ENCODE results near the gene PPP1R12C.

PPP1R12C gene

DNA sequence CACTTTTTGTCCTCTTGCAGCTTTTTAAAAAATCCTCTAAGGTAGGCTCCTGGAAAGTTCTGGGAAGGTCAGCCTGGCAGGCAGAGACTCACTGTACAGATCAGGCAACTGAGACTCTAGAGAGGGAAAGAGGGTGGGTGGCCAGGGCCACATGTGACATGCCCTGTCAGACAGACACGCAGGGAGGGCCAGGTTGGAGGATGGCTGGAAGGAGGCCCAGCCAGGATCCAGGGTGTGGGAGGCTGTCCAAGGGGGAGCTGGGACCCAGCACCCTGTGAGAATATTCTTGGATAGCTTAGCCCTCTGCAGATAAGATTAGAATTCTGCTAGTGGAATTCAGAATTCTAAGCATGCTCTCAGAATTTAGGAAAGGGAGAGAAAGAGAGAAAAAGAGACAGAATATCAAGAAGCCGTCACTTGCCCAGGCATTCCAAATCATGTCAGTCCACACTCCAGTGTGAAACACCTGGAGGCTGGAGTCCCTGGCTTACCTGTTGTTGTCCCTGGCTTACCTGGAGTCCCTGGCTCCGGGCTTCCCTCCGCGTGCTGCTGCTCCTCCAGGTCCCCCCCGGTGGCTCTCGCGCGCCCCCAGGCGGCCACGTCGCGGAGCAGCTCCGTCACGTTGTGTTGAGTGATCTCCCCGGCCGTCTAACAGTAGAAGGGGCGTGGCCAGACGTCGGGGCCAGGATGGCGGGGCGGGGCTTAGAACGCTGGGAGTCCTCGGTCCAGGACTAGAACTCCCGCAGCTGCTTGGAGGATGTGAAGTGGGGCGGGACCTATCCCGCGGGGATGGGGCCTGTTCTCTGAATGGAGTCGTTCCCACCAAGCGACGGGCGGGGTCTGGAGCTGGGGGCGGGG is 42.9 kb upstream of the PPP1R12C start:
- no peak overlapping the region for H3K4me3 ChIP-seq (ENCODE audit: low read depth in 1 of 2, low read length in 1 of 2)
- TF ChIP-seq, protein P1, sequence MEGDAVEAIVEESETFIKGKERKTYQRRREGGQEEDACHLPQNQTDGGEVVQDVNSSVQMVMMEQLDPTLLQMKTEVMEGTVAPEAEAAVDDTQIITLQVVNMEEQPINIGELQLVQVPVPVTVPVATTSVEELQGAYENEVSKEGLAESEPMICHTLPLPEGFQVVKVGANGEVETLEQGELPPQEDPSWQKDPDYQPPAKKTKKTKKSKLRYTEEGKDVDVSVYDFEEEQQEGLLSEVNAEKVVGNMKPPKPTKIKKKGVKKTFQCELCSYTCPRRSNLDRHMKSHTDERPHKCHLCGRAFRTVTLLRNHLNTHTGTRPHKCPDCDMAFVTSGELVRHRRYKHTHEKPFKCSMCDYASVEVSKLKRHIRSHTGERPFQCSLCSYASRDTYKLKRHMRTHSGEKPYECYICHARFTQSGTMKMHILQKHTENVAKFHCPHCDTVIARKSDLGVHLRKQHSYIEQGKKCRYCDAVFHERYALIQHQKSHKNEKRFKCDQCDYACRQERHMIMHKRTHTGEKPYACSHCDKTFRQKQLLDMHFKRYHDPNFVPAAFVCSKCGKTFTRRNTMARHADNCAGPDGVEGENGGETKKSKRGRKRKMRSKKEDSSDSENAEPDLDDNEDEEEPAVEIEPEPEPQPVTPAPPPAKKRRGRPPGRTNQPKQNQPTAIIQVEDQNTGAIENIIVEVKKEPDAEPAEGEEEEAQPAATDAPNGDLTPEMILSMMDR (IDR thresholded peaks at IDR 0.05) = peak; percentile 71
- no peaks in the 10 kb centered on the region for H3K4me1 ChIP-seq (ENCODE audit: control insufficient read depth in 1 of 2, insufficient read depth in 1 of 2, low read depth in 1 of 2, low read length in 1 of 2)
- H3K27me3 ChIP-seq = peaks cover 98% of the 10 kb centered on the region
- no peak overlapping the region for H3K27ac ChIP-seq
- H3K36me3 ChIP-seq = no peaks in the 10 kb centered on the region
- H3K9me3 ChIP-seq = no peaks in the 10 kb centered on the region

DNA sequence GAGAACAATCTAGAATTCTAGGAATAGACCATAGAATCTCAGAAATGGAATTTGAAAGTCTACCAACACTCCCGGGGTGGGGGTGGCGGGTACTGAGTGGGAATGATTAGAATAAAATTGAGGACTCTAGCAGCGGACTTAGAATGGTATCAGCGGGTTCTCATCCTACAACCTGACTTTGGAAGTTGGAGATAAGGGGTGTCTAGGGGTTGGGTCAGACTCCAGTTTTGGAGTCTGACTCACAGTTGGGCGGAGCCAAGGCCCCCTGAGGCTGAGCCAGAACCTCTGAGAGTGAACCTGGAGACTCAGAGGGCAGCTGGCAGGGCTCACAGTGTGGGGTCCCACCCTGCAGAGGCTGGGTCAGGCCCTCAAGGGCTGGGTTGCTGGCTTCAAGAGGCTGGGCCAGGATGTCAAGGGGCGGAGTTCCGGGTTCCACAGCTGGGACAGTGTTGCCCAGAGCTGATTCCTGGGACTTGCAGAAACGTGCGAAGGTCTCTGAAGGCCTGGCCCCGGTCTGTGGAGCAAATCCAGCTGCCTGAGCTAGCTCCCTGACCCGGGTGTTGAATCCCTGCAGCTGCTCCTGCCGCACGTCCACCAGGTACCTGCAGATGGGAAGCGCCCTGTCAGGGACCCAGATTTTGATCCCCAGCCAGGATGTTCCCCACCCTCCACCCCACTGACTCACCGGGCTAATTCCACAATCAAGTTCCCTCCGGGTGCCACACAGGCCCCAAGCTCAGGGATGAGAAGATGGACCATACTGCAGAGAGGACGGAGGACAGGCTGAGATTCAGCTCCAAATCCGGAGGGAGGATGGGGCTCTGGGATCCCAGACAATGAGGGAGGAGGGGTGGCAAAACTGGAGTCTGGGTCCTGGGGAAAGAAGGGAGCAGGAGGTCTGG is 41.7 kb upstream of the PPP1R12C start:
- Histone ChIP-seq H3K27ac (no peak overlapping the region), H3K36me3 (no peaks in the 10 kb centered on the region), H3K4me3 (ENCODE audit: low read depth in 1 of 2, low read length in 1 of 2) (no peak overlapping the region), H3K27me3 (peaks cover 95% of the 10 kb centered on the region), H3K4me1 (ENCODE audit: control insufficient read depth in 1 of 2, insufficient read depth in 1 of 2, low read depth in 1 of 2, low read length in 1 of 2) (no peaks in the 10 kb centered on the region), H3K9me3 (no peaks in the 10 kb centered on the region)
- TF ChIP-seq, protein P1 (IDR thresholded peaks at IDR 0.05) = no peak

DNA sequence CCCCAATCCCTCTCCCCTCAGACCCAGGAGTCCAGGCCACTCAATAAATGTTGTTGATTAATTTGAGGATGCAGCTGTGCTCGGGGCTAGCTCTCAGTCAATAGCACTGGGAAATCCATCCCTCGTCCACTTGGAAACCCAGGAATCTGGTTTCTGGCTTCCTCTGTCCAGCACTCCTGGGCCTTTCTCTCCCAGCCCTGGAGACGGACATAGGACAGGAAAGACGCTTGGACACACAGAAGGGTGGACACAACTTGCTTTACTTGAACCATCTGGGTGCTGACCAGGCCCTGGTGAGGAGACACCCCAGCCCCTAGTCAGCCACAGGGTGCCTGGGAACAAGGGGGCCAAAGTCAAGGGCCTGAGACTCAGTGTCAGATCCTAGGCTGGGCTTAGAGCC is 41.0 kb upstream of the PPP1R12C start:
- Histone ChIP-seq H3K27ac (no peak overlapping the region), H3K36me3 (no peaks in the 10 kb centered on the region), H3K4me1 (ENCODE audit: control insufficient read depth in 1 of 2, insufficient read depth in 1 of 2, low read depth in 1 of 2, low read length in 1 of 2) (no peaks in the 10 kb centered on the region), H3K27me3 (peaks cover 93% of the 10 kb centered on the region), H3K9me3 (no peaks in the 10 kb centered on the region), H3K4me3 (ENCODE audit: low read depth in 1 of 2, low read length in 1 of 2) (no peak overlapping the region)
- TF ChIP-seq, protein P1 (IDR thresholded peaks at IDR 0.05) = no peak

DNA sequence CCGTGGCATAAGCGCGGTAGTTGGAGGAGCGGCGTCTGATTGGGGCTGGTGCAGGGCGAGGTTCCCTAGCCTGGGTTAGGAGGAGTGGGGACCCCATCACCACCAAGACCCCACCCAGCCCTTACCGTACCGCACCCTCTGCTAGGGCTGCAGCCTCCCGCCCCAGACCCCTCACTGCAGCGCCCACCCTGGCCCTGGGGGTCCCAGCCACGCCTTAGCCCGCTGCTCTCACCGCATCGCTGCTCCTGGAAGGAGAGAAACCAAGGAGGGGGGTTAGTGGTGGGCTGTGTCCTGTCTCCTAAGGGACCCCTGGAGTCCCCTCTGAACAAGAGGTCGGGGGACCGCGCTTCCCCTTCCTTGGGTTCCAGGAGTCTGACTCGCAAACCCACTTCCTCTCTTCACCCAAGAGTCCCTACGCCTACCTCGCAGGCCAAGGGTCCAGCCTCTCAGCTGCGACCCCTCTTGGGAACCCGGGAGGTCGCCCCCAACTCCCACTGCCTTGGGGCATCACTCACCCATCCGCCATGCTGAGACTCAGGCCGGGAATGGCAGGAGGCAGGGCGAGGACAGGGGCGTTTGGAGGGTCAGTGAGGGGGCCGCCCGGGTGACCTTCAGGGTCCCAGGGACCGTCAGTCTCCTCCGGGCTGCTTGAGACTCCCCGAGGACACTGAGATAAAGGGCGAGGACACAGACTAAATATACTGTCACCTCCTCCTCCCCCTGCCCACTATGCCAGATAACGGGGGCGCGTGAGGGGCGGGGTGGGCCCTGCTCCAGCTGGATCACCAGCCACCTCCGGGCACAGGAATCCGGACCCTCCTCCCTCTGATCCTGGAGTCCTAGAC is 39.8 kb upstream of the PPP1R12C start, which contains the start of gene TNNI3:
Gene TNNI3 (minus strand): TSS at position 669 of the 845 bp plus-strand sequence. CDS start 143 bp downstream, at position 526.
- TF ChIP-seq, protein P1 (IDR thresholded peaks at IDR 0.05) = no peak
- Histone ChIP-seq H3K4me3 (ENCODE audit: low read depth in 1 of 2, low read length in 1 of 2) (no peak within 1 kb of the TSS), H3K4me1 (ENCODE audit: control insufficient read depth in 1 of 2, insufficient read depth in 1 of 2, low read depth in 1 of 2, low read length in 1 of 2) (no peaks in the 10 kb centered on the region), H3K27me3 (peaks cover 84% of the 10 kb centered on the region), H3K36me3 (no peaks in the 10 kb centered on the region), H3K9me3 (no peaks in the 10 kb centered on the region), H3K27ac (no peak within 1 kb of the TSS)
